ENCODE data around the gene EZH2. TPM values are rescaled to one million over a fixed set of nuclear protein-coding genes. Genes with fewer than 3 reads are reported as not detected.

EZH2 gene
- total RNA-seq, 2 experiments from 2014 or later = 45.5 to 72.2 TPM

DNA sequence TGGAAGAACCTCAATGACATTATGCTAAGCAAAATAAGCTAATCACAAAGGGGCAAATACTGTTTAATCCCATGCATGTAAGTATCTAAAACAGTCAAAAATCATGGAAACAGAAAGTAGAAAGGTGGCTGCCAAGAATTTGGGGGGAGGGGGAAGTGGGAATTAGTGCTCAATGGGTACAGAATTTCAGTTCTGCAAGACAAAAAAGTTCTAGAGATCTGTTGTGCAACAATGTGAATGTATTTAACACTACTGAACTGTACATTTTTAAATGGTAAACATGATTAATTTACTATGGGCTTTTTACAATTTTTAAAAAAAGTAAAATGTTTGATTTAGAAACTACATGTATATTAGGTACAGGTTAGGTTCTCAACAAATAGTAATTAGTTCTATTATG is 11.9 kb downstream of the EZH2 start:
- H3K9me3 ChIP-seq (ENCODE audit: low read length) = peaks cover 37% of the 10 kb centered on the region
- no peak for DNase-seq (ENCODE audit: low spot score)
- intact Hi-C loops (cut with micrococcal nuclease; ENCODE audit: unreplicated experiment) = no loop called here
- no peaks in the 10 kb centered on the region for H3K9me2 ChIP-seq (ENCODE audit: insufficient read depth, low read length)
- ChIA-PET POLR2A (interaction anchor here (0.6 to 1.8 kb wide), 4 partner anchors 10 to 254 kb away, joined by 3 to 5 read pairs (median 3); partner anchors contain the start of gene EZH2), CTCF (ENCODE audit: unreplicated experiment) (no interaction called here)
- H2AFZ ChIP-seq (ENCODE audit: low read length) = no peak overlapping the region
- H3K4me2 ChIP-seq (ENCODE audit: low read length) = no peak overlapping the region
- H3K4me1 ChIP-seq (ENCODE audit: insufficient read depth, low read length, poor library complexity, severe bottlenecking) = peaks cover 52% of the 10 kb centered on the region
- no peak overlapping the region for H3K4me3 ChIP-seq (ENCODE audit: low read depth, low read length, poor library complexity, severe bottlenecking)
- H3K27ac ChIP-seq (ENCODE audit: low read depth, low read length, poor library complexity, severe bottlenecking) = no peak overlapping the region
- no TSS peak for BruUV-seq (replicated peaks)
- peaks cover 100% of the 10 kb centered on the region for H3K79me2 ChIP-seq (ENCODE audit: insufficient read depth, low read depth, low read length)
- H3K36me3 ChIP-seq (ENCODE audit: insufficient read depth, low read length) = peaks cover 60% of the 10 kb centered on the region
- H4K20me1 ChIP-seq (ENCODE audit: insufficient read depth, low read length) = peaks cover 23% of the 10 kb centered on the region
- TF ChIP-seq EZH2phosphoT487 (IDR thresholded peaks at IDR 0.05; ENCODE audit: borderline replicate concordance, low read depth, low read length) (no peak), CTCF (conservative IDR thresholded peaks at IDR 0.05; ENCODE audit: low read length) (no peak)

- intact Hi-C loops (cut with micrococcal nuclease; ENCODE audit: unreplicated experiment) = no loop called here
- H2AFZ ChIP-seq (ENCODE audit: low read length) = no peak overlapping the region
- H3K4me2 ChIP-seq (ENCODE audit: low read length) = no peak overlapping the region
- H3K79me2 ChIP-seq (ENCODE audit: insufficient read depth, low read depth, low read length) = peaks cover 100% of the 10 kb centered on the region
- peaks cover 62% of the 10 kb centered on the region for H3K36me3 ChIP-seq (ENCODE audit: insufficient read depth, low read length)
- no peak overlapping the region for H3K4me3 ChIP-seq (ENCODE audit: low read depth, low read length, poor library complexity, severe bottlenecking)
- ChIA-PET POLR2A (interaction anchor here (0.6 to 1.8 kb wide), 3 partner anchors 9 to 14 kb away, joined by 3 to 5 read pairs (median 3); partner anchors contain the start of gene EZH2), CTCF (ENCODE audit: unreplicated experiment) (no interaction called here)
- peaks cover 38% of the 10 kb centered on the region for H3K9me3 ChIP-seq (ENCODE audit: low read length)
- peaks cover 49% of the 10 kb centered on the region for H3K4me1 ChIP-seq (ENCODE audit: insufficient read depth, low read length, poor library complexity, severe bottlenecking)
- H3K9me2 ChIP-seq (ENCODE audit: insufficient read depth, low read length) = no peaks in the 10 kb centered on the region
- H3K27ac ChIP-seq (ENCODE audit: low read depth, low read length, poor library complexity, severe bottlenecking) = no peak overlapping the region
- TF ChIP-seq CTCF (conservative IDR thresholded peaks at IDR 0.05; ENCODE audit: low read length) (no peak), EZH2phosphoT487 (IDR thresholded peaks at IDR 0.05; ENCODE audit: borderline replicate concordance, low read depth, low read length) (no peak)
- DNase-seq (ENCODE audit: low spot score) = no peak
- no TSS peak for BruUV-seq (replicated peaks)
- H4K20me1 ChIP-seq (ENCODE audit: insufficient read depth, low read length) = peaks cover 19% of the 10 kb centered on the region
Observed at GRCh38 chr7:148871551-148871950, 12.5 kb downstream of the EZH2 start.

DNA sequence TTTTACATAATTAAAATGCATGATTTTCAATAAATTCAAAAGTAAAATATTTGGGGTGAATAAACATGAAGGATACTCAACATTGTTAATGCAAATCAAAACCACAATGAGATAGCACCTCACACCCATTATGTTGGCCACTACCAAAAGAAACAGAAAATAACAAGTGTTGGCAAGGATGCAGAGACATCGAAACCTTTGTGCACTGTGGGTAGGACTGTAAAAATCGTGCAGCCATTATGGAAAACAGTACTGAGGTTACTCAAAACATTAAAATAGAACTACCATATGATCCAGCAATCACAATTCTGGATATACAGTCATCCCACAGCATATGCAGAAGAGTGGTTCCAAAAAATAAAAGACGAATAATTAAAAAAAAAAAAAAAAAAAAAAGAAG is 13.1 kb downstream of the EZH2 start:
- peaks cover 17% of the 10 kb centered on the region for H4K20me1 ChIP-seq (ENCODE audit: insufficient read depth, low read length)
- H3K9me3 ChIP-seq (ENCODE audit: low read length) = peaks cover 38% of the 10 kb centered on the region
- ChIA-PET POLR2A (interaction anchor here (0.7 to 1.8 kb wide), 2 partner anchors 12 to 47 kb away, joined by 4 to 5 read pairs; partner anchors contain the start of gene EZH2), CTCF (ENCODE audit: unreplicated experiment) (no interaction called here)
- H2AFZ ChIP-seq (ENCODE audit: low read length) = no peak overlapping the region
- H3K4me2 ChIP-seq (ENCODE audit: low read length) = no peak overlapping the region
- intact Hi-C loops (cut with micrococcal nuclease; ENCODE audit: unreplicated experiment) = no loop called here
- peaks cover 100% of the 10 kb centered on the region for H3K79me2 ChIP-seq (ENCODE audit: insufficient read depth, low read depth, low read length)
- no TSS peak for BruUV-seq (replicated peaks)
- no peak overlapping the region for H3K27ac ChIP-seq (ENCODE audit: low read depth, low read length, poor library complexity, severe bottlenecking)
- H3K4me1 ChIP-seq (ENCODE audit: insufficient read depth, low read length, poor library complexity, severe bottlenecking) = peaks cover 47% of the 10 kb centered on the region
- DNase-seq (ENCODE audit: low spot score) = no peak
- H3K9me2 ChIP-seq (ENCODE audit: insufficient read depth, low read length) = no peaks in the 10 kb centered on the region
- no peak for TF ChIP-seq CTCF (conservative IDR thresholded peaks at IDR 0.05; ENCODE audit: low read length)
- no peak for TF ChIP-seq EZH2phosphoT487 (IDR thresholded peaks at IDR 0.05; ENCODE audit: borderline replicate concordance, low read depth, low read length)
- no peak overlapping the region for H3K4me3 ChIP-seq (ENCODE audit: low read depth, low read length, poor library complexity, severe bottlenecking)
- H3K36me3 ChIP-seq (ENCODE audit: insufficient read depth, low read length) = peaks cover 60% of the 10 kb centered on the region

All from OCI-LY7 (cell line).